ENCODE results near the gene LYPD5.

DNA sequence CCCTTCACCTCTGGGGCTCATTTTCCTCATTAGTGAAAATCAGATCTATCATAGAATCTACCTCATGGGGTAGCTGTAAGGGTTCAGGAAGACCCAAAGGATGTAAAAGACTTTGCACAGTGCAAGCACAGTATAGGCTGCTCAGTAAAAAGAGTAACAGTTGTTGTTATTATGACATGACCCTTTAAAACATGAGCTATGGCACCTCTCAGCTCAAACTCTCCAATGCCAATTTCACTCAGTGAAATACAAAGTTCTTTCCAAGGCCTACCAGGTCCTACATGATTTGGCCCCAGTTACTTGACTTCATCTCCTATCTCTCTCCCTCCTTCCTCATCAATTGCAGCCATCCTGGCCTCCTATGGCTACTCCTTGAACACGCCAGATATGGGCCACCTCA, 52.3 kb downstream of the LYPD5 start:
- TF ChIP-seq CTCF (IDR thresholded peaks at IDR 0.05) = no peak
- TF ChIP-seq POLR2AphosphoS5 (IDR thresholded peaks at IDR 0.05) = no peak
- TF ChIP-seq POLR2A (IDR thresholded peaks at IDR 0.05) = no peak
- TF ChIP-seq EP300 (IDR thresholded peaks at IDR 0.05; ENCODE audit: low read depth) = no peak

All from transverse colon (tissue), 4 donors.